Upper lobe of left lung (tissue), 6 donors: ENCODE data around the gene YJEFN3. TPM values are rescaled to one million over a fixed set of nuclear protein-coding genes. Genes with fewer than 3 reads are reported as not detected.

Experiments
- ATAC-seq, 2 donors: fragments of 200-7000 bp; cut with Tn5 transposase; one replicate each; pipeline ENCODE4 v1.9.1; 2022; ENCODE audit warnings: mild to moderate bottlenecking in 2 of 2, moderate library complexity in 2 of 2; ENCODE audit not compliant: low FRiP score in 2 of 2
- DNase-seq, 2 donors: peaks; one replicate each; pipeline ENCODE4 v3.0.0-alpha.2; 2019 to 2020
- H3K27ac ChIP-seq, 4 donors: fragments of 200-600 bp; sonication (generic); one replicate each; pipeline ENCODE4 v1.5.1; 2016 to 2019
- H3K27me3 ChIP-seq, 4 donors: fragments of 200-600 bp; sonication (generic); one replicate each; pipeline ENCODE4 v1.5.1; 2017 to 2019
- H3K36me3 ChIP-seq, 4 donors: fragments of 200-600 bp; sonication (generic); one replicate each; pipeline ENCODE4 v1.5.1; 2016 to 2019
- H3K4me1 ChIP-seq, 4 donors: fragments of 200-600 bp; sonication (generic); one replicate each; pipeline ENCODE4 v1.5.1; 2018 to 2019
- H3K4me3 ChIP-seq, 4 donors: fragments of 200-600 bp; sonication (generic); one replicate each; pipeline ENCODE4 v1.5.1; 2017 to 2019; ENCODE audit warnings: mild to moderate bottlenecking in 2 of 4, moderate library complexity in 1 of 4
- H3K9me3 ChIP-seq, 4 donors: fragments of 200-600 bp; sonication (generic); one replicate each; pipeline ENCODE4 v1.5.1; 2018 to 2019
- CTCF ChIP-seq, 6 experiments: fragments of 450-650 bp in 4 of 6; fragments of 200-600 bp in 2 of 6; sonication (generic) in 2 of 6; IDR thresholded peaks; one replicate each; pipeline ENCODE4 v1.5.1; 2016 to 2019; ENCODE audit warnings: antibody characterized with exemption in 6 of 6
- EP300 ChIP-seq, 4 donors: sonication (generic); formaldehyde crosslinking; IDR thresholded peaks; one replicate each; pipeline ENCODE4 v1.5.1; 2017; ENCODE audit warnings: antibody characterized with exemption in 4 of 4, control low read depth in 2 of 4
- POLR2A ChIP-seq, 4 donors: fragments of 450-650 bp; IDR thresholded peaks; one replicate each; pipeline ENCODE4 v1.5.1; 2016 to 2017; ENCODE audit warnings: antibody characterized with exemption in 4 of 4, mild to moderate bottlenecking in 2 of 4
- POLR2AphosphoS5 ChIP-seq, 2 donors: sonication (generic); formaldehyde crosslinking; IDR thresholded peaks; one replicate each; pipeline ENCODE4 v1.5.1; 2017; ENCODE audit warnings: antibody characterized with exemption in 2 of 2
- WGBS, 2 donors: methylation state at CpG; one replicate each; pipeline ENCODE4 v1.1.5; 2017 to 2018; 5-methylcytosine and 5-hydroxymethylcytosine counted together
- total RNA-seq, 6 donors: library from RNA; depleted of rRNA in 4 of 6; stranded (reverse); fragments of >200 nt in 4 of 6; gene quantifications; one replicate each; pipeline versions ENCODE4 v1.1.0 to v1.2.1, GENCODE V29; 2016 to 2021
- donor health status: DM: no; HTN: no; CAD: no; lungs with moderate emphysema.
- donor health status: DM: no; HTN: yes; CAD: no; lungs with severe emphysema.

Gene YJEFN3
- total RNA-seq, 6 donors from 2014 or later: 0.61 to 7.3 (median 4.8) TPM

DNA sequence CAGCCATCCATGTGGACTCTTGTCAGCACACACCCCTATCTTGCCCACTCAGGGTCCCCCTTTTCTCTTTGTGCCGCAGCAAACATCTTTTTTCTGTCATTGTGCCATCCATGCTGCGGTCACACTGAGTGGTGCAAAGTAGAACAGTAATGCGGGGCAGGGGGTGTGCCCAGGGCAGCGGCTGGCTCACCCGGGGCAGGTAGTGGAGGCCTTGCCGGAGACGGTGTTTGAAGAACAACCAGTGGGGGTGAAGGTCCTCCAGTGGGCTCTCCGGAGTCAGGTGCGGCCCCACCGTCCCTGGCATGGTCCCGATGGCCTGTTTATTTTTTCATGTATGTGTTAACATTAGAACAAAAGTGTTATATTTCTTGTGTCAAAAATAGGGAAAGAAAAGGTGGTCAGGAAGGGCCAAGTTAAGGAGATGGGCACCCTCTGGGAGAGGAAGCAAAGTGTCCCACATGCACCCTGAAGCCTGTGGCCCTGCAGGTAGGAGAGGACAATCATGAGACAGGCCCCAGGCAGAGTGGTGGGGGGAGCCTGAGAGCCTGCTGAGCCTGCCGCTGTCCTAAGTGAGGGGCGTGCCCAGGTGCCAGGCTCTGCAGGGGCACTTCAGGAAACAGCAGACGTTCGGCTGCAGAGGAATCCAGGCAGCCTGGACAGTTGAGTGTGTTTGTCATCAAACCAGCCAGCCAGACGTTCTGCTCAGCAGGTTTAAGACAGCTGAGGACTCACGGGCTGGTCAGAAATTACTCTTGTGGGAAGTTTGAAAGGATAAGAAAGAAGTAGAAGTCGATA, 25.7 kb upstream of the YJEFN3 start:
- no peak overlapping the region for H3K4me3 ChIP-seq
- H3K27me3 ChIP-seq: no peaks in the 10 kb centered on the region
- no peaks in the 10 kb centered on the region for H3K4me1 ChIP-seq
- ATAC-seq (no peak), DNase-seq (peak; percentile 70)
- H3K27ac ChIP-seq: no peak overlapping the region
- H3K9me3 ChIP-seq: no peaks in the 10 kb centered on the region
- peaks cover 45 to 100% (median 87%) of the 10 kb centered on the region in 4 donors for H3K36me3 ChIP-seq
- TF ChIP-seq POLR2A (IDR thresholded peaks at IDR 0.05) (no peak), CTCF (IDR thresholded peaks at IDR 0.05) (no peak), POLR2AphosphoS5 (IDR thresholded peaks at IDR 0.05) (no peak), EP300 (IDR thresholded peaks at IDR 0.05) (no peak)
- 71 to 76% methylated on average over 11 to 18 of the region's 18 CpGs for WGBS, 2 donors

- Histone ChIP-seq H3K4me1 (no peaks in the 10 kb centered on the region), H3K4me3 (no peak overlapping the region), H3K9me3 (no peaks in the 10 kb centered on the region), H3K36me3 (peaks cover 30 to 81% (median 67%) of the 10 kb centered on the region in 4 donors), H3K27ac (no peak overlapping the region), H3K27me3 (no peaks in the 10 kb centered on the region)
- ATAC-seq: peak in 1 of 2 donors; percentile 7
- TF ChIP-seq POLR2A (IDR thresholded peaks at IDR 0.05): no peak
- TF ChIP-seq CTCF (IDR thresholded peaks at IDR 0.05): no peak
- 91 to 94% methylated on average over 13 to 22 of the region's 23 CpGs for WGBS, 2 donors
- DNase-seq: no peak
These were observed 23.7 kb upstream of the YJEFN3 start for GRCh38 chr19:19504754-19505668.

- 94 to 96% methylated on average over 22 to 27 of the region's 27 CpGs for whole genome bisulfite sequencing, 2 donors
- Histone ChIP-seq H3K27me3 (no peaks in the 10 kb centered on the region), H3K36me3 (peaks cover 30 to 73% (median 60%) of the 10 kb centered on the region in 4 donors), H3K4me1 (no peaks in the 10 kb centered on the region), H3K27ac (no peak overlapping the region), H3K4me3 (no peak overlapping the region), H3K9me3 (no peaks in the 10 kb centered on the region)
- peak in 1 of 2 donors; percentile 81 for DNase-seq
- no peak for TF ChIP-seq EP300 (IDR thresholded peaks at IDR 0.05)
- TF ChIP-seq POLR2A (IDR thresholded peaks at IDR 0.05): no peak
- TF ChIP-seq POLR2AphosphoS5 (IDR thresholded peaks at IDR 0.05): no peak
- no peak for TF ChIP-seq CTCF (IDR thresholded peaks at IDR 0.05)
- no peak for ATAC-seq
These were observed 22.9 kb upstream of the YJEFN3 start for GRCh38 chr19:19505669-19506326.

DNA sequence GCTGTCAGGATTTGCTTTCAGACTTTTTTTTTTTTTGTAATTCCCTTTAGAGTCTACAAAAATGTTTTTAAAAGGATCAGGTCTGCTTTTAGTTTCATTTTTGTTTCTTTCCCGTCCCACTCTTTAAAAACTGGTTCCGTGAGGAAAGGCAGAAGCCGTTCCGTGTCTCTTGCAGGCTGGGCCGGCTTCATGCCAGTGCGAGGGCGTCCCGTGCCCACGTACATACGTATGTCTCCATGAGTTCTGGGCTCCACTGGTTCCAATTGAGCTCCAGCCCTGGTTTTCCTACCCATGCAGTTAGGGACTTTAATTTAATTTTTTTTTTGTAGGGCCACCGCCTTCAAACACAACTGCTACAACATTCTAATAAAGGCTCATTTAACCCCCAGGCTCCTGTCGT, 22.1 kb upstream of the YJEFN3 start:
- ATAC-seq (no peak), DNase-seq (no peak)
- no peak for TF ChIP-seq POLR2AphosphoS5 (IDR thresholded peaks at IDR 0.05)
- no peak for TF ChIP-seq POLR2A (IDR thresholded peaks at IDR 0.05)
- no peak for TF ChIP-seq EP300 (IDR thresholded peaks at IDR 0.05)
- no peak for TF ChIP-seq CTCF (IDR thresholded peaks at IDR 0.05)
- 90 to 94% methylated on average over 12 of the region's 12 CpGs for WGBS, 2 donors
- Histone ChIP-seq H3K27me3 (no peaks in the 10 kb centered on the region), H3K36me3 (peaks cover 30 to 65% (median 52%) of the 10 kb centered on the region in 4 donors), H3K4me3 (no peak overlapping the region), H3K4me1 (no peaks in the 10 kb centered on the region), H3K9me3 (no peaks in the 10 kb centered on the region), H3K27ac (no peak overlapping the region)
